ENCODE data around the gene PA2G4. TPM values are rescaled to one million over a fixed set of nuclear protein-coding genes. Genes with fewer than 3 reads are reported as not detected.

Gene PA2G4
- total RNA-seq, 1 donor = 141 TPM

DNA sequence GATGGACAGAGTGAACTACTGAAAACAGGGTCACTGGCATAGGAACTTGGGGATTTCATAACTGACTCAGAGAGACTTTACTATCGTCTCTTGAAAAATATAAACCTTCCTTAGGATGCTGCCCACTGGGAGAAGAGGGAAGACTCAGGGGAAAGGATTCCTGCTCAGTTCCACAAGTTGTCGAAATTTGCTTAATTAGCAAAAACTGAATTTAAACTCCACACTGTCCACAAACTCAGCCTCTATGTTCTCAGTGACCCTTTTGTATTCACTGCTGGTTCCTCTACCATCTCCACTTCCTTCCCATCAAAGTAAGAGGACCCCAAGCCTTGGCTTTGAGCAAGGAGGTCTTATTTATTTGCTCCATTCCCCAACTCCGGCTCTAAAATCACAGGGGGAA lies 40.9 kb downstream of the PA2G4 start:
- no peak overlapping the region for H3K4me3 ChIP-seq (ENCODE audit: low read depth, low read length)
- TF ChIP-seq, protein P1, sequence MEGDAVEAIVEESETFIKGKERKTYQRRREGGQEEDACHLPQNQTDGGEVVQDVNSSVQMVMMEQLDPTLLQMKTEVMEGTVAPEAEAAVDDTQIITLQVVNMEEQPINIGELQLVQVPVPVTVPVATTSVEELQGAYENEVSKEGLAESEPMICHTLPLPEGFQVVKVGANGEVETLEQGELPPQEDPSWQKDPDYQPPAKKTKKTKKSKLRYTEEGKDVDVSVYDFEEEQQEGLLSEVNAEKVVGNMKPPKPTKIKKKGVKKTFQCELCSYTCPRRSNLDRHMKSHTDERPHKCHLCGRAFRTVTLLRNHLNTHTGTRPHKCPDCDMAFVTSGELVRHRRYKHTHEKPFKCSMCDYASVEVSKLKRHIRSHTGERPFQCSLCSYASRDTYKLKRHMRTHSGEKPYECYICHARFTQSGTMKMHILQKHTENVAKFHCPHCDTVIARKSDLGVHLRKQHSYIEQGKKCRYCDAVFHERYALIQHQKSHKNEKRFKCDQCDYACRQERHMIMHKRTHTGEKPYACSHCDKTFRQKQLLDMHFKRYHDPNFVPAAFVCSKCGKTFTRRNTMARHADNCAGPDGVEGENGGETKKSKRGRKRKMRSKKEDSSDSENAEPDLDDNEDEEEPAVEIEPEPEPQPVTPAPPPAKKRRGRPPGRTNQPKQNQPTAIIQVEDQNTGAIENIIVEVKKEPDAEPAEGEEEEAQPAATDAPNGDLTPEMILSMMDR (IDR thresholded peaks at IDR 0.05; ENCODE audit: insufficient read depth, low read length) = no peak
- DNase-seq (ENCODE audit: low read depth) = no peak

DNA sequence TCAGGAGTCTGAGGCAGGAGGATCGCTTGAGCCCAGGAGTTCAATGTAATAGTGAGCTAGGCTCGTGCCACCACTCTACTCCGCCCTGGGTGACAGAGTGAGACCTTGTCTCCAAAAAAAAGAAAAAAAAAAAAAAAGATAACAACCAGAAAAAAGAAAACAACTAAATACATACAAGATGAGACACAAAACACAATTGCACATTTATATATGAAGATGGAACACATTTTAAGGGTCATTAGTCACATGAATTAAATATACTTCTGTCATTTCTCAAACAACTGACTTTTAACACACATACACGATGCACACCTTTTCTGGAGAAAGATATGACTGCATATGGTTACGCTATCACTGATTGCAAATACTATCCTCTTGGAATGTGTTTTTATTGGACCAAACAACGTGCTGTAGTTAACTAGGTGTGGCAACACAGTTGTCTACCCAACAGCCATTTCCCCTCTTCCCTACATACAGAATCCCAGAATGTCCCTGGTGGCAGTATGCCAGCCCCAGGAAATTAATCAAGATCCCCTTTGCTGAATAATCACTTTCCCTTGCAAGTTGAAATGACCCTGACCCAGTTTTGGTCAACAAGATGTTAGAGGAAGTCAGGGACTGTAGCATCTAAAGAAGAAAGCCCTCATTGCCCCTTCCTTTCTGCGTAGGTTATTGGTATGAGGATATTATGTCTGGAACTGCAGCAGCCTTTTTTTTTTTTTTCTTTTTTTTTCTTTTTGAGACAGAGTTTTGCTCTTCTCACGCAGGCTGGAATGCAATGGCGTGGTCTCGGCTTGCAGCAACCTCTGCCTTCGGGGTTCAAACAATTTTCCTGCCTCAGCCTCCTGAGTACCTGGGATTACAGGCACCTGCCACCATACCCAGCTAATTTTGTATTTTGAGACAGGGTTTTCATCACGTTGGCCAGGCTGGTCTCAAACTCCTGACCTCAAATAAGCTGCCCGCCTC lies 42.4 kb downstream of the PA2G4 start:
- DNase-seq (ENCODE audit: low read depth) = peak; percentile 63
- no peak overlapping the region for H3K4me3 ChIP-seq (ENCODE audit: low read depth, low read length)
- TF ChIP-seq, protein P1 (IDR thresholded peaks at IDR 0.05; ENCODE audit: insufficient read depth, low read length) = no peak

DNA sequence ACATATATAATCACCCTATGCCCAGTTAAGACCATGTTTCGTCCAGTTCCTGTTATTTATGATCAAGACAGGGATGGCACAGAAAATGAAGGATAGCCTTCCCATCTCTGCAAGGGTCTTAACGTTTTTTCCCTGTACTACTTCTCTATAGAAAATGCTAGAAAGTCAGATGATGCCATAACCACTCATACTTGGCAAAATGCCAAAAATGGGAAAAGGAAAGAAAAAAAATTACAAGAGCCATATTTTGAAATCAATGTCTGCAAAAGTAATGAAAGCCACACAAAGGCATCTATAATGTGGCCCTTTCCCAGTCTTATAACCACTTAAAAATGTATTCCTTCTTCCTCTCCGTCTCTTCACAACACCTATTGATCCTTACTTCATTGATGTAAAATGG lies 46.2 kb downstream of the PA2G4 start:
- H3K4me3 ChIP-seq (ENCODE audit: low read depth, low read length) = no peak overlapping the region
- peak; percentile 63 for DNase-seq (ENCODE audit: low read depth)
- TF ChIP-seq, protein P1 (IDR thresholded peaks at IDR 0.05; ENCODE audit: insufficient read depth, low read length) = no peak

DNA sequence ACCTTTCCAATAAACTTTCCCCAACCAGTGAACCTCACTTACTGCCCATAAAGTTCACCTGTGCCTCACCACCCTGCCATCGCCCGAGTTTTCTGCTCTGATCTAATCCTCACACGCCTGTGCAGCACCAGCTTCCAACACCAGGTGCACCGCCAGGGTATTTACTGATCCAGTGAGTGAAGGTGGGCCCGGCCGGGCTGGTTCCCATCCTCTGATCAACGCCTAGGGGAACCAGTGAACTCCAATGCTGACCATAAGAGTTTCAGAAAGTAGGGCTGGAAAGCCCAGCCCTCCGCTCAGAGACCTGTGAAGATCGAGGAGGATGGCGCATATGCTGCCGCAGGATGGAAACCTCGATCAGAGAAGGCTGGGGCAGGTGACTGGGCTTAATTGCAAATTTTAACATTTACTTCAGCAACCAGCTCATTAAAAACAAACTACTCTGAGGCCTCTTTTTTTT lies 47.3 kb downstream of the PA2G4 start:
- peak overlapping the region; percentile 75 for H3K4me3 ChIP-seq (ENCODE audit: low read depth, low read length)
- DNase-seq (ENCODE audit: low read depth) = no peak
- TF ChIP-seq, protein P1 (IDR thresholded peaks at IDR 0.05; ENCODE audit: insufficient read depth, low read length) = peak; percentile 42

DNA sequence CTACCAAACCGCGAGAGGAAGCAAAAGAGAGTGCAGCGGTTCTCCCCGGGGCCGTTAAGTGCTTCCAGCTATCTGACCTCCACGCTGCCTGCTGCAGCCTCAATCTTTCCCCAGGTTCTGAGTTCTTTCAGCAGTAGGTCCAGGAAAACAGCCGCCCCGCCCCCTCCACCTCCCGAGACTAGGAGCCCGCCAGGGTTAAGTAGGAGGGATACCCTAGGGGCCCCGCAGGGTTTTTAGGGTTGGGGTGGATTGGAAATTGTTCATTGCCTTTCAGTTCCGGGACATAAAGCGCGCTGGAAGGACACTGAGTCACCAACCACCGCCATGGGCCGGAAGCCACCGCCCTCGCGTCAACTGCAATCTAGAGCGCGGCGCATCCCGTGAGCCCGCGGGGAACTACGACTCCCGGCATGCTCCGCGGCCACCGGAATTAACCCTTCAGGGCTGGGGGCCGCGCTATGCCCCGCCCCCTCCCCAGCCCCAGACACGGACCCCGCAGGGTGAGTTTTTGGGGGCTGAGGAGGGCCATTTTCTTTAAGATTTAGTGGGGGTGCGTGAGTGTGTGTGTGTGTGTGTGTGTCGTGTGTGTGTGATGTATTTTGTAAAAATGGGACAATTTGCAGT lies 47.9 kb downstream of the PA2G4 start, which contains the start of gene MYL6B:
TSS of gene MYL6B (plus strand) at position 456 of the 624 bp plus-strand sequence. CDS start 1,332 bp downstream, outside the sequence.
- TF ChIP-seq, protein P1 (IDR thresholded peaks at IDR 0.05; ENCODE audit: insufficient read depth, low read length) = no peak

DNA sequence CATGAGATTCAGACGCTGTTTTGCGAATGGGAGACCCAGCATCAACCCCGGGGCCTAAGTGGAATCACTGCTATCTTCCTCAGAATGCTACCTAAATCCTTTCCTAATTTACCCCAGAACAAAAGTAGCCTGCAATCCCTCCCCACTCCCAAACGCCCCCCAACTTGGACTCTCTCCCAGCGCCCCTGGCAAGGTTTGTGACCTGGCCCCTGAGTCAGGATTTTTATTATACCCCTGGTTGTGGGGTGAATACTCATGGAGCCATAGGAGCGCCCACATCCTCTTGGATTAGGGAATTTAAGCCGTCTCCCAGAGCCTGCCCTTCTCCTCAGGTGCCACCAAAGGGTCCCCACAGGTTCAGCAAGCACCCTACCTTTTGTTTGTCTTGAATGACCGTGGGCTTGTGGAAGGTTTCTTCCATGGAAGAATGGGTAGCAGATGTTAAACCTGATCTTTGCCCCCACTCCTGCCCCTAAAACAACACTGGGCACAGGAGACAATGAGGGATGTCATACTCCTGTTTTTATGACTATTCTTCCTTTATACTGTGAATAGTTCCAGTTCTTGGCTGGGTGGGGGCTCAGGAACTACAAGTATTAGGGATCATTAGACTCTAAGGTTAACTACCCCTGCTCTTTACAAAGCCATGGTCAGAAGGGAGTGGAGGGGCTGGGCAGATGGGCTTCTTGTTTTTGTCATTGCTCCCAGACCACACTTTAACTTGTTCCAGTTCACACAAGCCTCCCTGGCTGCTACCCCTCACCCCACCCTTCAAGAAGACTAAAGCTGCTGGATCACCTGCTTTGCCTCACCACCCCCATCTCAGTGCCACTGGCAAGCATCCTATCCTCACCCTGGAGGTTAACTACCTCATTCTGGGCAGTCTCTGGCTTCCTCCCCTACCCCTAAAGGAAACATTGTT lies 48.7 kb downstream of the PA2G4 start:
- peak overlapping the region; percentile 75 for H3K4me3 ChIP-seq (ENCODE audit: low read depth, low read length)
- DNase-seq (ENCODE audit: low read depth) = no peak
- TF ChIP-seq, protein P1 (IDR thresholded peaks at IDR 0.05; ENCODE audit: insufficient read depth, low read length) = no peak

More for the DNA sequence above, 47.9 kb downstream of the PA2G4 start, which contains the start of gene MYL6B:
- DNase-seq (ENCODE audit: low read depth) = peak; percentile 86
- peak within 1 kb of the TSS; percentile 75 for H3K4me3 ChIP-seq (ENCODE audit: low read depth, low read length)

Measured in fibroblast of the aortic adventitia (primary cell).